SK-N-SH (cell line): ENCODE results near the gene SLC5A2. TPM values are rescaled to one million over a fixed set of nuclear protein-coding genes. Genes with fewer than 3 reads are reported as not detected.
"Not testable (repeated sequence)": the region's sequence is repeated elsewhere in the genome, so short reads cannot be mapped to it uniquely, and the experiment has no call there.

ENCODE experiments used
- CTCF ChIA-PET: fragments of 300-600, 350-600 bp; formaldehyde crosslinking; extraction: SDS; loops from one replicate; lab custom pipeline; 2021; lab: Yijun Ruan, JAX
- POLR2A ChIA-PET: fragments of 350-600 bp; sonication (Branson Sonifier 250); formaldehyde crosslinking; extraction: SDS; loops from one replicate; lab custom pipeline; 2020; ENCODE audit warnings: antibody characterized with exemption, inconsistent platforms; lab: Yijun Ruan, JAX
- DNase-seq: peaks from one replicate; pipeline ENCODE4 v3.0.0; 2012
- H2AFZ ChIP-seq: fragments of 200-600 bp; sonication (generic); 2 replicates; pipeline ENCODE4 v1.8.1; 2016; ENCODE audit warnings: antibody characterized with exemption, mild to moderate bottlenecking, low read depth
- H3F3A ChIP-seq: fragments of 200-600 bp; sonication (generic); replicated peaks from 2 replicates; pipeline ENCODE3; 2016; ENCODE audit warnings: antibody characterized with exemption, mild to moderate bottlenecking; ENCODE audit not compliant: insufficient read depth
- H3K27ac ChIP-seq, 2 experiments: fragments of 200-500 bp in 1 of 2; fragments of 200-600 bp in 1 of 2; sonication (Bioruptor generic) in 1 of 2; sonication (generic), shearing (Covaris generic) in 1 of 2; 2 replicates each; pipeline versions ENCODE4 v1.5.1 to v1.6.1; 2014 to 2016; ENCODE audit warnings: low read depth in 2 of 2, inconsistent platforms in 1 of 2, low read length in 1 of 2, mild to moderate bottlenecking in 1 of 2, mixed read lengths in 1 of 2
- H3K27me3 ChIP-seq: fragments of 200-600 bp; sonication (generic), shearing (Covaris generic); 2 replicates; pipeline ENCODE4 v1.6.1; 2016; ENCODE audit warnings: mixed run types; ENCODE audit not compliant: insufficient read depth
- H3K36me3 ChIP-seq, 2 experiments: fragments of 200-500 bp in 1 of 2; fragments of 200-600 bp in 1 of 2; sonication (Bioruptor generic) in 1 of 2; sonication (generic) in 1 of 2; replicated peaks in 1 of 2; 2 replicates each; pipeline versions ENCODE3 to v1.5.1; 2014 to 2016; ENCODE audit warnings: low read length in 1 of 2, mild to moderate bottlenecking in 1 of 2; ENCODE audit not compliant: insufficient read depth in 2 of 2, control insufficient read depth in 1 of 2
- H3K4me1 ChIP-seq, 2 experiments: fragments of 200-500 bp in 1 of 2; fragments of 200-600 bp in 1 of 2; sonication (Bioruptor generic) in 1 of 2; sonication (generic), shearing (Covaris generic) in 1 of 2; 2 replicates each; pipeline versions ENCODE4 v1.5.1 to v1.6.1; 2014 to 2016; ENCODE audit warnings: low read depth in 1 of 2, low read length in 1 of 2, mixed run types in 1 of 2; ENCODE audit not compliant: insufficient read depth in 2 of 2, control insufficient read depth in 1 of 2
- H3K4me2 ChIP-seq: fragments of 200-600 bp; sonication (generic), shearing (Covaris generic); 2 replicates; pipeline ENCODE4 v1.6.1; 2017; ENCODE audit warnings: mixed run types
- H3K4me3 ChIP-seq, 2 experiments: fragments of 200-500 bp in 1 of 2; fragments of 200-600 bp in 1 of 2; sonication (Bioruptor generic) in 1 of 2; sonication (generic), shearing (Covaris generic) in 1 of 2; 2 replicates each; pipeline versions ENCODE4 v1.5.1 to v1.8.1; 2014 to 2016; ENCODE audit warnings: low read depth in 2 of 2, inconsistent platforms in 1 of 2, low read length in 1 of 2, mild to moderate bottlenecking in 1 of 2, mixed read lengths in 1 of 2, moderate library complexity in 1 of 2
- H3K79me2 ChIP-seq: fragments of 200-600 bp; sonication (generic); 2 replicates; pipeline ENCODE4 v1.8.1; 2017; ENCODE audit warnings: mild to moderate bottlenecking; ENCODE audit not compliant: insufficient read depth
- H3K9ac ChIP-seq: fragments of 200-600 bp; sonication (generic); 2 replicates; pipeline ENCODE4 v1.6.1; 2017; ENCODE audit warnings: mixed run types
- H3K9me2 ChIP-seq: fragments of 200-600 bp; sonication (generic); 2 replicates; pipeline ENCODE4 v1.6.1; 2017; ENCODE audit warnings: mixed run types
- H3K9me3 ChIP-seq: fragments of 200-600 bp; sonication (generic); 2 replicates; pipeline ENCODE4 v1.6.1; 2017; ENCODE audit warnings: mixed run types, mild to moderate bottlenecking, moderate library complexity
- H4K20me1 ChIP-seq: fragments of 200-600 bp; sonication (generic); 2 replicates; pipeline ENCODE4 v1.6.1; 2017; ENCODE audit warnings: mild to moderate bottlenecking, mixed run types; ENCODE audit not compliant: insufficient read depth
- CTCF ChIP-seq: fragments of 200-600 bp; sonication (generic); IDR thresholded peaks from 2 replicates; pipeline ENCODE4 v1.6.1; 2017; ENCODE audit warnings: antibody characterized with exemption, mild to moderate bottlenecking, moderate library complexity
- EP300 ChIP-seq, 2 experiments: IDR thresholded peaks; 2 replicates each; pipeline versions ENCODE4 v1.4.0 to v1.6.1; 2012; ENCODE audit warnings: borderline replicate concordance in 1 of 2, low read depth in 1 of 2, low read length in 1 of 2
- FOXJ3 ChIP-seq: sonication (generic); formaldehyde crosslinking; IDR thresholded peaks from 2 replicates; pipeline ENCODE4 v1.5.1; 2020; ENCODE audit warnings: mild to moderate bottlenecking, missing genetic modification reagents
- GABPA ChIP-seq: IDR thresholded peaks from 2 replicates; pipeline ENCODE4 v1.4.0; 2012; ENCODE audit warnings: low read depth, mild to moderate bottlenecking
- GATA2 ChIP-seq: sonication (generic); formaldehyde crosslinking; IDR thresholded peaks from 2 replicates; pipeline ENCODE4 v1.5.0; 2020; ENCODE audit warnings: mild to moderate bottlenecking, missing genetic modification reagents
- JUND ChIP-seq: IDR thresholded peaks from 2 replicates; pipeline ENCODE4 v1.4.0; 2012
- MAX ChIP-seq: IDR thresholded peaks from 2 replicates; pipeline ENCODE4 v1.4.0; 2012; ENCODE audit warnings: low read depth
- MEF2A ChIP-seq: IDR thresholded peaks from 2 replicates; pipeline ENCODE4 v1.4.0; 2012; ENCODE audit warnings: low read depth, borderline replicate concordance
- NRF1 ChIP-seq: IDR thresholded peaks from 2 replicates; pipeline ENCODE4 v1.6.1; 2012; ENCODE audit warnings: low read depth, mild to moderate bottlenecking, low read length
- PBX3 ChIP-seq: IDR thresholded peaks from 2 replicates; pipeline ENCODE4; 2012
- RAD21 ChIP-seq: IDR thresholded peaks from 2 replicates; pipeline ENCODE4 v1.6.1; 2012; ENCODE audit warnings: mild to moderate bottlenecking, low read length
- RCOR1 ChIP-seq: fragments of 150-350 bp; IDR thresholded peaks from 2 replicates; pipeline ENCODE4 v1.6.1; 2017; ENCODE audit warnings: antibody characterized with exemption, low read length
- RXRA ChIP-seq: IDR thresholded peaks from 2 replicates; pipeline ENCODE4 v1.4.0; 2012; ENCODE audit warnings: low read depth, mild to moderate bottlenecking, borderline replicate concordance
- TAF1 ChIP-seq: IDR thresholded peaks from 2 replicates; pipeline ENCODE4 v1.6.1; 2012; ENCODE audit warnings: low read depth, mild to moderate bottlenecking, low read length, moderate library complexity, borderline replicate concordance
- TEAD4 ChIP-seq: IDR thresholded peaks from 2 replicates; pipeline ENCODE4 v1.4.0; 2012; ENCODE audit warnings: mild to moderate bottlenecking, borderline replicate concordance; ENCODE audit not compliant: insufficient read depth
- USF2 ChIP-seq: fragments of 150-350 bp; IDR thresholded peaks from 2 replicates; pipeline ENCODE4 v1.6.1; 2017; ENCODE audit warnings: antibody characterized with exemption, low read length, low read depth, borderline replicate concordance
- WGBS: methylation state at CpG from one replicate; pipeline ENCODE4 v1.1.6; 2017; ENCODE audit warnings: low lambda C conversion rate; 5-methylcytosine and 5-hydroxymethylcytosine counted together
- polyA plus RNA-seq, 3 experiments: library from polyadenylated mRNA; depleted of rRNA; stranded (reverse); fragments of >200 nt; gene quantifications; 2 replicates each; pipeline ENCODE4 v1.2.3, GENCODE V29; 2012

Gene SLC5A2
- polyA plus RNA-seq, 1 of the 3 experiments (the other 2 are of a cell fraction) = 0.31 TPM

GRCh38 chr16:31522071-31522470 is 39.1 kb downstream of the SLC5A2 start:
- Histone ChIP-seq H2AFZ (no peak overlapping the region), H4K20me1 (no peaks in the 10 kb centered on the region), H3K36me3 (no peaks in the 10 kb centered on the region), H3K27ac (no peak overlapping the region), H3K9me2 (no peaks in the 10 kb centered on the region), H3K4me3 (no peak overlapping the region), H3F3A (no peaks in the 10 kb centered on the region), H3K9ac (no peak overlapping the region), H3K4me2 (no peak overlapping the region), H3K27me3 (peaks cover 45% of the 10 kb centered on the region), H3K79me2 (no peaks in the 10 kb centered on the region), H3K9me3 (no peaks in the 10 kb centered on the region), H3K4me1 (no peaks in the 10 kb centered on the region)
- TF ChIP-seq EP300 (IDR thresholded peaks at IDR 0.05; ENCODE audit: borderline replicate concordance in 1 of 2, low read depth in 1 of 2, low read length in 1 of 2) (no peak), PBX3 (no peak), MAX (no peak), USF2 (no peak), FOXJ3 (no peak), JUND (no peak), GATA2 (CRISPR knock-in tag) (no peak), CTCF (no peak), RAD21 (no peak), NRF1 (no peak), TAF1 (no peak), TEAD4 (no peak), RCOR1 (no peak), MEF2A (no peak), RXRA (no peak), GABPA (no peak)
- ChIA-PET CTCF (interaction anchor here (1.2 to 1.5 kb wide), 3 partner anchors 11 to 71 kb away, joined by 3 to 4 read pairs (median 3); partner anchors contain the start of gene RUSF1), POLR2A (no interaction called here)
- no peak for DNase-seq
- WGBS = 15% methylated on average over 6 of the region's 6 CpGs

GRCh38 chr16:31523768-31524167 is 40.8 kb downstream of the SLC5A2 start:
- H3K9me3 ChIP-seq, H3K36me3 ChIP-seq, H3K4me1 ChIP-seq, H3K79me2 ChIP-seq, POLR2A ChIA-PET, H3K4me3 ChIP-seq, H2AFZ ChIP-seq, H3F3A ChIP-seq, CTCF ChIA-PET, DNase-seq, H4K20me1 ChIP-seq, H3K4me2 ChIP-seq, H3K9ac ChIP-seq, H3K27ac ChIP-seq, H3K9me2 ChIP-seq: not testable (repeated sequence)
- WGBS = 10% methylated on average over 3 of the region's 6 CpGs
- peaks cover 54% of the 10 kb centered on the region for H3K27me3 ChIP-seq
